ENCODE data around the gene AANAT. TPM values are rescaled to one million over a fixed set of nuclear protein-coding genes. Genes with fewer than 3 reads are reported as not detected.

Gene AANAT
- total RNA-seq, 2 donors from 2014 or later, result not detected

- Mint-ChIP-seq H3K4me3 (no peak overlapping the region), H3K27me3 (ENCODE audit: insufficient read depth) (no peaks in the 10 kb centered on the region), H3K9me3 (no peaks in the 10 kb centered on the region), H3K4me1 (peaks cover 54% of the 10 kb centered on the region), H3K27ac (peak overlapping the region; percentile 42), H3K36me3 (ENCODE audit: low read depth) (peaks cover 7% of the 10 kb centered on the region)
- H3K27ac ChIP-seq (ENCODE audit: low read depth, low read length), result no peak overlapping the region
- H3K4me3 ChIP-seq (ENCODE audit: low read length), result no peak overlapping the region
- DNase-seq, result peak; percentile 63
- H3K4me1 ChIP-seq (ENCODE audit: control insufficient read depth, insufficient read depth, low read length), result peaks cover 19% of the 10 kb centered on the region
- WGBS, 2 experiments (ENCODE audit: insufficient coverage in 1 of 2, insufficient read length in 1 of 2), result 80 to 83% methylated on average over 1 to 2 of the region's 2 CpGs
- no peaks in the 10 kb centered on the region for H3K36me3 ChIP-seq (ENCODE audit: control insufficient read depth, insufficient read depth, low read length)
- H3K9me3 ChIP-seq (ENCODE audit: control insufficient read depth, low read length), result no peaks in the 10 kb centered on the region
- no peak overlapping the region for H3K9ac ChIP-seq (ENCODE audit: extremely low read depth, low read length, poor library complexity, severe bottlenecking)
- no peaks in the 10 kb centered on the region for H3K27me3 ChIP-seq (ENCODE audit: control insufficient read depth, insufficient read depth, low read length, poor library complexity, severe bottlenecking)
- TF ChIP-seq CTCF (conservative IDR thresholded peaks at IDR 0.05), result no peak
Observed at GRCh38 chr17:76440751-76441362, 26.5 kb upstream of the AANAT start.

- Mint-ChIP-seq H3K9me3 (no peaks in the 10 kb centered on the region), H3K27me3 (ENCODE audit: insufficient read depth) (no peaks in the 10 kb centered on the region), H3K36me3 (ENCODE audit: low read depth) (peaks cover 2% of the 10 kb centered on the region), H3K4me3 (no peak overlapping the region), H3K4me1 (peaks cover 64% of the 10 kb centered on the region), H3K27ac (peak overlapping the region; percentile 45)
- 66 to 68% methylated on average over 10 to 13 of the region's 13 CpGs for WGBS, 2 experiments (ENCODE audit: insufficient coverage in 1 of 2, insufficient read length in 1 of 2)
- DNase-seq, result peak; percentile 85
- H3K27ac ChIP-seq (ENCODE audit: low read depth, low read length), result no peak overlapping the region
- H3K36me3 ChIP-seq (ENCODE audit: control insufficient read depth, insufficient read depth, low read length), result no peaks in the 10 kb centered on the region
- no peak for TF ChIP-seq CTCF (conservative IDR thresholded peaks at IDR 0.05)
- no peak overlapping the region for H3K4me3 ChIP-seq (ENCODE audit: low read length)
- H3K4me1 ChIP-seq (ENCODE audit: control insufficient read depth, insufficient read depth, low read length), result peaks cover 20% of the 10 kb centered on the region
- H3K9ac ChIP-seq (ENCODE audit: extremely low read depth, low read length, poor library complexity, severe bottlenecking), result no peak overlapping the region
- H3K9me3 ChIP-seq (ENCODE audit: control insufficient read depth, low read length), result no peaks in the 10 kb centered on the region
- no peaks in the 10 kb centered on the region for H3K27me3 ChIP-seq (ENCODE audit: control insufficient read depth, insufficient read depth, low read length, poor library complexity, severe bottlenecking)
Observed at GRCh38 chr17:76441686-76442340, 25.6 kb upstream of the AANAT start.

- no peak for TF ChIP-seq CTCF (conservative IDR thresholded peaks at IDR 0.05)
- WGBS, 2 experiments (ENCODE audit: insufficient coverage in 1 of 2, insufficient read length in 1 of 2), result 93 to 94% methylated on average over 6 to 8 of the region's 8 CpGs
- H3K27ac ChIP-seq (ENCODE audit: low read depth, low read length), result no peak overlapping the region
- DNase-seq, result peak; percentile 62
- peaks cover 72% of the 10 kb centered on the region for H3K4me1 Mint-ChIP-seq
- peaks cover 2% of the 10 kb centered on the region for H3K36me3 Mint-ChIP-seq (ENCODE audit: low read depth)
- H3K4me1 ChIP-seq (ENCODE audit: control insufficient read depth, insufficient read depth, low read length), result peaks cover 20% of the 10 kb centered on the region
- no peaks in the 10 kb centered on the region for H3K27me3 ChIP-seq (ENCODE audit: control insufficient read depth, insufficient read depth, low read length, poor library complexity, severe bottlenecking)
- H3K36me3 ChIP-seq (ENCODE audit: control insufficient read depth, insufficient read depth, low read length), result no peaks in the 10 kb centered on the region
- no peak overlapping the region for H3K4me3 Mint-ChIP-seq
- H3K4me3 ChIP-seq (ENCODE audit: low read length), result no peak overlapping the region
- H3K9ac ChIP-seq (ENCODE audit: extremely low read depth, low read length, poor library complexity, severe bottlenecking), result no peak overlapping the region
- H3K27ac Mint-ChIP-seq, result peak overlapping the region; percentile 45
- H3K9me3 Mint-ChIP-seq, result no peaks in the 10 kb centered on the region
- no peaks in the 10 kb centered on the region for H3K9me3 ChIP-seq (ENCODE audit: control insufficient read depth, low read length)
- H3K27me3 Mint-ChIP-seq (ENCODE audit: insufficient read depth), result no peaks in the 10 kb centered on the region
Observed at GRCh38 chr17:76442341-76443338, 24.8 kb upstream of the AANAT start.

All from endodermal cell (in vitro differentiated cells).